ENCODE measurements around the gene WDR88. TPM values are rescaled to one million over a fixed set of nuclear protein-coding genes. Genes with fewer than 3 reads are reported as not detected.

The WDR88 gene
- total and polyA plus RNA-seq, 2 experiments from 2014 or later = not detected

DNA sequence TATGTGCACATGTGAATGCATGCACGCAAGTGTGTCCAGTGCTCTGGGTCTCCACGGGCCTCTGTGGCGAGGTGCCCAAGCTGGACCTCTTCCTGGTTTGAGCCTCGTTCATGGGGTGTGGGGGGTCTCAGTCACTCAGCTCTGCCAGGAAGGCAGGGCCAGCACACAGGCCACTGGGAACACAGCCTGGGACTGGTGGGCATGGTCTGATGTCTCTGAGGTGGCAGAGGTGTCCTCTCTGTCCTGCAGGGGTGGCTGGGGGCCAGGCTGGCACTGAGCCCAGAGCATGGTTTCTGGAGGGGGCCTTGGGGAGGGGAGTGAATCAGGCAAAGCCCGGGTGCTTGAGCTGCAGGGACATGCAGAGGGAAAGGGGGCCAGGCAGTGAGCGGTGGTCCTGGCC lies 71.6 kb downstream of the WDR88 start:
- H3K4me1 ChIP-seq (ENCODE audit: insufficient read depth) = no peaks in the 10 kb centered on the region
- no peak overlapping the region for H3K27ac ChIP-seq (ENCODE audit: low read depth)
- H2AFZ ChIP-seq = no peak overlapping the region
- H3K27me3 Mint-ChIP-seq (ENCODE audit: insufficient read depth, low read depth, poor library complexity) = peaks cover 6% of the 10 kb centered on the region
- H3K9me2 ChIP-seq (ENCODE audit: insufficient read depth) = no peaks in the 10 kb centered on the region
- no peaks in the 10 kb centered on the region for H3K9me3 Mint-ChIP-seq
- DNase-seq (ENCODE audit: low spot score) (no peak), ATAC-seq (no peak)
- TF ChIP-seq NANOG (IDR thresholded peaks at IDR 0.05; ENCODE audit: borderline replicate concordance) (no peak), STAT1 (IDR thresholded peaks at IDR 0.05; ENCODE audit: unreplicated experiment) (no peak), ZNF331 (CRISPR knock-in tag; IDR thresholded peaks at IDR 0.05; ENCODE audit: low read depth) (no peak), CTCF (conservative IDR thresholded peaks at IDR 0.05; ENCODE audit: low read depth in 2 of 2) (no peak), JUNB (IDR thresholded peaks at IDR 0.05; ENCODE audit: unreplicated experiment) (no peak), ETS1 (IDR thresholded peaks at IDR 0.05) (no peak), EZH2phosphoT487 (IDR thresholded peaks at IDR 0.05; ENCODE audit: unreplicated experiment) (no peak), REST (IDR thresholded peaks at IDR 0.05; ENCODE audit: unreplicated experiment) (no peak), POLR2AphosphoS5 (IDR thresholded peaks at IDR 0.05; ENCODE audit: low read depth) (no peak)
- TF ChIP-seq, protein P1, sequence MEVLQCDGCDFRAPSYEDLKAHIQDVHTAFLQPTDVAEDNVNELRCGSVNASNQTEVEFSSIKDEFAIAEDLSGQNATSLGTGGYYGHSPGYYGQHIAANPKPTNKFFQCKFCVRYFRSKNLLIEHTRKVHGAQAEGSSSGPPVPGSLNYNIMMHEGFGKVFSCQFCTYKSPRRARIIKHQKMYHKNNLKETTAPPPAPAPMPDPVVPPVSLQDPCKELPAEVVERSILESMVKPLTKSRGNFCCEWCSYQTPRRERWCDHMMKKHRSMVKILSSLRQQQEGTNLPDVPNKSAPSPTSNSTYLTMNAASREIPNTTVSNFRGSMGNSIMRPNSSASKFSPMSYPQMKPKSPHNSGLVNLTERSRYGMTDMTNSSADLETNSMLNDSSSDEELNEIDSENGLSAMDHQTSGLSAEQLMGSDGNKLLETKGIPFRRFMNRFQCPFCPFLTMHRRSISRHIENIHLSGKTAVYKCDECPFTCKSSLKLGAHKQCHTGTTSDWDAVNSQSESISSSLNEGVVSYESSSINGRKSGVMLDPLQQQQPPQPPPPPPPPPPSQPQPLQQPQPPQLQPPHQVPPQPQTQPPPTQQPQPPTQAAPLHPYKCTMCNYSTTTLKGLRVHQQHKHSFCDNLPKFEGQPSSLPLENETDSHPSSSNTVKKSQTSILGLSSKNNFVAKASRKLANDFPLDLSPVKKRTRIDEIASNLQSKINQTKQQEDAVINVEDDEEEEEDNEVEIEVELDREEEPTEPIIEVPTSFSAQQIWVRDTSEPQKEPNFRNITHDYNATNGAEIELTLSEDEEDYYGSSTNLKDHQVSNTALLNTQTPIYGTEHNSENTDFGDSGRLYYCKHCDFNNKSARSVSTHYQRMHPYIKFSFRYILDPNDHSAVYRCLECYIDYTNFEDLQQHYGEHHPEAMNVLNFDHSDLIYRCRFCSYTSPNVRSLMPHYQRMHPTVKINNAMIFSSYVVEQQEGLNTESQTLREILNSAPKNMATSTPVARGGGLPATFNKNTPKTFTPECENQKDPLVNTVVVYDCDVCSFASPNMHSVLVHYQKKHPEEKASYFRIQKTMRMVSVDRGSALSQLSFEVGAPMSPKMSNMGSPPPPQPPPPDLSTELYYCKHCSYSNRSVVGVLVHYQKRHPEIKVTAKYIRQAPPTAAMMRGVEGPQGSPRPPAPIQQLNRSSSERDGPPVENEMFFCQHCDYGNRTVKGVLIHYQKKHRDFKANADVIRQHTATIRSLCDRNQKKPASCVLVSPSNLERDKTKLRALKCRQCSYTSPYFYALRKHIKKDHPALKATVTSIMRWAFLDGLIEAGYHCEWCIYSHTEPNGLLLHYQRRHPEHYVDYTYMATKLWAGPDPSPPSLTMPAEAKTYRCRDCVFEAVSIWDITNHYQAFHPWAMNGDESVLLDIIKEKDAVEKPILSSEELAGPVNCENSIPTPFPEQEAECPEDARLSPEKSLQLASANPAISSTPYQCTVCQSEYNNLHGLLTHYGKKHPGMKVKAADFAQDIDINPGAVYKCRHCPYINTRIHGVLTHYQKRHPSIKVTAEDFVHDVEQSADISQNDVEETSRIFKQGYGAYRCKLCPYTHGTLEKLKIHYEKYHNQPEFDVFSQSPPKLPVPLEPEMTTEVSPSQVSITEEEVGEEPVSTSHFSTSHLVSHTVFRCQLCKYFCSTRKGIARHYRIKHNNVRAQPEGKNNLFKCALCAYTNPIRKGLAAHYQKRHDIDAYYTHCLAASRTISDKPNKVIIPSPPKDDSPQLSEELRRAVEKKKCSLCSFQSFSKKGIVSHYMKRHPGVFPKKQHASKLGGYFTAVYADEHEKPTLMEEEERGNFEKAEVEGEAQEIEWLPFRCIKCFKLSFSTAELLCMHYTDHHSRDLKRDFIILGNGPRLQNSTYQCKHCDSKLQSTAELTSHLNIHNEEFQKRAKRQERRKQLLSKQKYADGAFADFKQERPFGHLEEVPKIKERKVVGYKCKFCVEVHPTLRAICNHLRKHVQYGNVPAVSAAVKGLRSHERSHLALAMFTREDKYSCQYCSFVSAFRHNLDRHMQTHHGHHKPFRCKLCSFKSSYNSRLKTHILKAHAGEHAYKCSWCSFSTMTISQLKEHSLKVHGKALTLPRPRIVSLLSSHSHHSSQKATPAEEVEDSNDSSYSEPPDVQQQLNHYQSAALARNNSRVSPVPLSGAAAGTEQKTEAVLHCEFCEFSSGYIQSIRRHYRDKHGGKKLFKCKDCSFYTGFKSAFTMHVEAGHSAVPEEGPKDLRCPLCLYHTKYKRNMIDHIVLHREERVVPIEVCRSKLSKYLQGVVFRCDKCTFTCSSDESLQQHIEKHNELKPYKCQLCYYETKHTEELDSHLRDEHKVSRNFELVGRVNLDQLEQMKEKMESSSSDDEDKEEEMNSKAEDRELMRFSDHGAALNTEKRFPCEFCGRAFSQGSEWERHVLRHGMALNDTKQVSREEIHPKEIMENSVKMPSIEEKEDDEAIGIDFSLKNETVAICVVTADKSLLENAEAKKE (CRISPR knock-in tag; IDR thresholded peaks at IDR 0.05) = no peak
- H4K20me1 ChIP-seq (replicated peaks; ENCODE audit: insufficient read depth) = peaks cover 4% of the 10 kb centered on the region; the same call in 1 of the 2 replicates
- no peaks in the 10 kb centered on the region for H3F3A ChIP-seq (replicated peaks; ENCODE audit: low read depth)
- no peaks in the 10 kb centered on the region for H3K36me3 ChIP-seq (ENCODE audit: insufficient read depth)
- H3K79me2 ChIP-seq (replicated peaks; ENCODE audit: insufficient read depth) = no peaks in the 10 kb centered on the region
- peaks cover 7% of the 10 kb centered on the region for H3K36me3 Mint-ChIP-seq (ENCODE audit: low read depth)
- no peak overlapping the region for H3K4me2 ChIP-seq
- no peaks in the 10 kb centered on the region for H3K4me1 Mint-ChIP-seq
- no peaks in the 10 kb centered on the region for H3K27me3 ChIP-seq (ENCODE audit: insufficient read depth)
- no peak overlapping the region for H3K27ac Mint-ChIP-seq
- H3K4me3 Mint-ChIP-seq = no peak overlapping the region
- H3K4me3 ChIP-seq = no peak overlapping the region
